ENCODE measurements around the gene CIDEB.

- TF ChIP-seq POLR2AphosphoS5 (IDR thresholded peaks at IDR 0.05) (no peak), CTCF (IDR thresholded peaks at IDR 0.05) (no peak), EP300 (IDR thresholded peaks at IDR 0.05) (no peak)
Observed at GRCh38 chr14:24291446-24292117, 16.2 kb downstream of the CIDEB start.

Measured in gastroesophageal sphincter (tissue), 3 donors.